Measurements from ENCODE around the gene COCH. TPM values are rescaled to one million over a fixed set of nuclear protein-coding genes. Genes with fewer than 3 reads are reported as not detected.

COCH gene
- total RNA-seq, 1 donor from 2014 or later: 0.79 TPM

- H3K79me2 ChIP-seq (ENCODE audit: insufficient read depth, low read length): no peaks in the 10 kb centered on the region
- H3K4me3 Mint-ChIP-seq (ENCODE audit: unreplicated experiment): no peak overlapping the region
- FAIRE-seq: no peak
- H3K9me3 Mint-ChIP-seq (ENCODE audit: unreplicated experiment): no peaks in the 10 kb centered on the region
- no peaks in the 10 kb centered on the region for H3K27me3 Mint-ChIP-seq (ENCODE audit: low read depth, unreplicated experiment)
- no peak overlapping the region for H3K4me3 ChIP-seq (ENCODE audit: insufficient read depth, low read depth, low read length)
- H2AFZ ChIP-seq (ENCODE audit: low read depth, low read length): no peak overlapping the region
- no peaks in the 10 kb centered on the region for H3K27me3 ChIP-seq (ENCODE audit: insufficient read depth, low read length)
- no peak overlapping the region for H3K4me2 ChIP-seq (ENCODE audit: low read length)
- H3K4me1 ChIP-seq (ENCODE audit: insufficient read depth, low read length): no peaks in the 10 kb centered on the region
- no peaks in the 10 kb centered on the region for H4K20me1 ChIP-seq (ENCODE audit: insufficient read depth, low read length)
- no peak overlapping the region for H3K9ac ChIP-seq (ENCODE audit: low read length)
- TF ChIP-seq CTCF (IDR thresholded peaks at IDR 0.05; ENCODE audit: insufficient read depth, low read depth, low read length) (no peak), EZH2 (IDR thresholded peaks at IDR 0.05; ENCODE audit: insufficient read depth, low read length) (no peak)
- H3K4me1 Mint-ChIP-seq (ENCODE audit: low read depth, unreplicated experiment): no peaks in the 10 kb centered on the region
- peaks cover 1% of the 10 kb centered on the region for H3K36me3 Mint-ChIP-seq (ENCODE audit: low read depth, unreplicated experiment)
- no peak overlapping the region for H3K27ac Mint-ChIP-seq (ENCODE audit: unreplicated experiment)
- H3K27ac ChIP-seq (ENCODE audit: low read depth, low read length): no peak overlapping the region
- DNase-seq (ENCODE audit: low read depth): no peak
- H3K36me3 ChIP-seq (ENCODE audit: insufficient read depth, low read length): no peaks in the 10 kb centered on the region
- no peaks in the 10 kb centered on the region for H3K9me3 ChIP-seq (ENCODE audit: insufficient read depth, low read depth, low read length)
Observed at GRCh38 chr14:30889244-30889594, 14.9 kb downstream of the COCH start.

- peaks cover 6% of the 10 kb centered on the region for H3K36me3 ChIP-seq (ENCODE audit: insufficient read depth, low read length)
- FAIRE-seq: no peak
- H3K27ac ChIP-seq (ENCODE audit: low read depth, low read length): no peak overlapping the region
- no peaks in the 10 kb centered on the region for H3K79me2 ChIP-seq (ENCODE audit: insufficient read depth, low read length)
- no peak overlapping the region for H3K4me2 ChIP-seq (ENCODE audit: low read length)
- Mint-ChIP-seq H3K4me1 (ENCODE audit: low read depth, unreplicated experiment) (peaks cover 11% of the 10 kb centered on the region), H3K4me3 (ENCODE audit: unreplicated experiment) (no peak overlapping the region), H3K27me3 (ENCODE audit: low read depth, unreplicated experiment) (no peaks in the 10 kb centered on the region), H3K36me3 (ENCODE audit: low read depth, unreplicated experiment) (peaks cover 1% of the 10 kb centered on the region), H3K27ac (ENCODE audit: unreplicated experiment) (no peak overlapping the region), H3K9me3 (ENCODE audit: unreplicated experiment) (no peaks in the 10 kb centered on the region)
- no peak for DNase-seq (ENCODE audit: low read depth)
- H4K20me1 ChIP-seq (ENCODE audit: insufficient read depth, low read length): peaks cover 14% of the 10 kb centered on the region
- H3K9me3 ChIP-seq (ENCODE audit: insufficient read depth, low read depth, low read length): no peaks in the 10 kb centered on the region
- no peaks in the 10 kb centered on the region for H3K27me3 ChIP-seq (ENCODE audit: insufficient read depth, low read length)
- no peak overlapping the region for H3K9ac ChIP-seq (ENCODE audit: low read length)
- no peaks in the 10 kb centered on the region for H3K4me1 ChIP-seq (ENCODE audit: insufficient read depth, low read length)
- H2AFZ ChIP-seq (ENCODE audit: low read depth, low read length): no peak overlapping the region
- TF ChIP-seq EZH2 (IDR thresholded peaks at IDR 0.05; ENCODE audit: insufficient read depth, low read length) (no peak), CTCF (IDR thresholded peaks at IDR 0.05; ENCODE audit: insufficient read depth, low read depth, low read length) (no peak)
- H3K4me3 ChIP-seq (ENCODE audit: insufficient read depth, low read depth, low read length): no peak overlapping the region
Observed at GRCh38 chr14:30893819-30894218, 19.5 kb downstream of the COCH start.

GRCh38 chr14:30894923-30895515 is 20.7 kb downstream of the COCH start:
- no peak for FAIRE-seq
- Mint-ChIP-seq H3K4me1 (ENCODE audit: low read depth, unreplicated experiment) (peaks cover 11% of the 10 kb centered on the region), H3K36me3 (ENCODE audit: low read depth, unreplicated experiment) (peaks cover 3% of the 10 kb centered on the region)

More at GRCh38 chr14:30894923-30895515, 20.7 kb downstream of the COCH start:
- Histone ChIP-seq H2AFZ (ENCODE audit: low read depth, low read length) (no peak overlapping the region), H3K36me3 (ENCODE audit: insufficient read depth, low read length) (peaks cover 7% of the 10 kb centered on the region), H4K20me1 (ENCODE audit: insufficient read depth, low read length) (peaks cover 20% of the 10 kb centered on the region), H3K4me1 (ENCODE audit: insufficient read depth, low read length) (no peaks in the 10 kb centered on the region), H3K9ac (ENCODE audit: low read length) (no peak overlapping the region), H3K27me3 (ENCODE audit: insufficient read depth, low read length) (no peaks in the 10 kb centered on the region), H3K79me2 (ENCODE audit: insufficient read depth, low read length) (no peaks in the 10 kb centered on the region), H3K4me2 (ENCODE audit: low read length) (no peak overlapping the region), H3K27ac (ENCODE audit: low read depth, low read length) (no peak overlapping the region), H3K4me3 (ENCODE audit: insufficient read depth, low read depth, low read length) (no peak overlapping the region), H3K9me3 (ENCODE audit: insufficient read depth, low read depth, low read length) (no peaks in the 10 kb centered on the region)
- no peak for DNase-seq (ENCODE audit: low read depth)
- Mint-ChIP-seq H3K27me3 (ENCODE audit: low read depth, unreplicated experiment) (no peaks in the 10 kb centered on the region), H3K27ac (ENCODE audit: unreplicated experiment) (peak overlapping the region; percentile 44), H3K4me3 (ENCODE audit: unreplicated experiment) (no peak overlapping the region), H3K9me3 (ENCODE audit: unreplicated experiment) (no peaks in the 10 kb centered on the region)
- TF ChIP-seq EZH2 (IDR thresholded peaks at IDR 0.05; ENCODE audit: insufficient read depth, low read length) (no peak), CTCF (IDR thresholded peaks at IDR 0.05; ENCODE audit: insufficient read depth, low read depth, low read length) (no peak)
